Measurements from ENCODE around the gene RARG.
A peak's percentile ranks its signal among the peaks of the same experiment; 100 is the strongest.

Gene RARG

GRCh38 chr12:53258541-53259539, 26.8 kb upstream of the RARG start:
- in situ Hi-C loops (cut with HindIII; ENCODE audit: low pct_unique_long_range_greater_than_20kb, low sequenced_read_pairs): no loop called here
- TF ChIP-seq JUND (IDR thresholded peaks at IDR 0.05; ENCODE audit: low read depth): no peak
- no peak for DNase-seq (ENCODE audit: low read depth in 1 of 2, low spot score in 1 of 2)

DNA sequence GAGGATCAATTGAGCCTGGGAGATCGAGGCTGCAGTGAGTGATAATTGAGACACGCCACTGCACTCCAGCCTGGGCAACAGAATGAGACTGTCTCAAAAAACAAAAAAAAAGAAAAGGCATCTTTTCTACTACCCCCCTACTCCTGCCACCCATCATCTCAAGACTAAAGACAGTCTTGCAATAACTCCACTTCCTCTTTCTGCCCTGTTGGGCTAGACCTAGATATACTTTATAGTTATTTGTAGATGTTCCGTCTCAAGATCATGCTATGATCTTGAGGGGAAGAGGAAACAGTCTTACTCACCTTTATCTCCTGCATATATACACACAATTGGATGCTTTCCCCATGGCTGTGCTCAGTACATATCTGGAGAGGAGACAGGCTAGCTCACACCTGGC, 24.0 kb upstream of the RARG start:
- DNase-seq (ENCODE audit: low read depth in 1 of 2, low spot score in 1 of 2): no peak
- in situ Hi-C loops (cut with HindIII; ENCODE audit: low pct_unique_long_range_greater_than_20kb, low sequenced_read_pairs): no loop called here
- no peak for TF ChIP-seq JUND (IDR thresholded peaks at IDR 0.05; ENCODE audit: low read depth)

- DNase-seq (ENCODE audit: low read depth in 1 of 2, low spot score in 1 of 2): no peak
- in situ Hi-C loops (cut with HindIII; ENCODE audit: low pct_unique_long_range_greater_than_20kb, low sequenced_read_pairs): no loop called here
- no peak for TF ChIP-seq JUND (IDR thresholded peaks at IDR 0.05; ENCODE audit: low read depth)
These were observed 23.0 kb upstream of the RARG start for GRCh38 chr12:53254816-53255545.

GRCh38 chr12:53253298-53253697, 21.3 kb upstream of the RARG start:
- TF ChIP-seq JUND (IDR thresholded peaks at IDR 0.05; ENCODE audit: low read depth): no peak
- no peak for DNase-seq (ENCODE audit: low read depth in 1 of 2, low spot score in 1 of 2)
- in situ Hi-C loops (cut with HindIII; ENCODE audit: low pct_unique_long_range_greater_than_20kb, low sequenced_read_pairs): no loop called here

DNA sequence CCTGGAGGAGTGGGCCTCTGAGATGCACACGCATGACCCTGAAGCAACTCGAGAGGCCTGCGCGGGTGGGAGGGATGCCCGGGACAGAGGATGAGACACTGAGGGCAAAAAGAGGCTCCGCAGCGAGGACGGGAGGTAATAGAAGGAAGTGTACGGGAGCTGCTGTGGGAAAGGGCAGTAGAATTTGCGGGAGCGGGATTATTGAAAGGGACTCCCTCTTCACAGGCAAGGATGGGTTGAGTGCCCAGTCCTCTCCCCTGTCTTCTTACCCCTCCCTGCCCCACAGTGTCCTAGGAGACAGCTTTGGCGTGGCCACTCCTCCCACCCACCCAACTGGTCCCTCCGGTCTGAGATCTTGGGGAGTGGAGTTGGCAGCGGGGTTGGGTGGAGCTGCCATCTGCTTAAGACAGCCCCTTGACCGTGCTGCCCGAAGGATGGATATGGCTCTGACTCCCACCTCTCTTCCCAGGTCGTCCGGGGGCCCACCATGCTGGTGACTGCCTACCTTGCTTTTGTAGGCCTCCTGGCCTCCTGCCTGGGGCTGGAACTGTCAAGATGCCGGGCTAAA, 20.4 kb upstream of the RARG start:
- in situ Hi-C loops (cut with HindIII; ENCODE audit: low pct_unique_long_range_greater_than_20kb, low sequenced_read_pairs): no loop called here
- DNase-seq (ENCODE audit: low read depth in 1 of 2, low spot score in 1 of 2): peak; percentile 92 to 98
- no peak for TF ChIP-seq JUND (IDR thresholded peaks at IDR 0.05; ENCODE audit: low read depth)

DNA sequence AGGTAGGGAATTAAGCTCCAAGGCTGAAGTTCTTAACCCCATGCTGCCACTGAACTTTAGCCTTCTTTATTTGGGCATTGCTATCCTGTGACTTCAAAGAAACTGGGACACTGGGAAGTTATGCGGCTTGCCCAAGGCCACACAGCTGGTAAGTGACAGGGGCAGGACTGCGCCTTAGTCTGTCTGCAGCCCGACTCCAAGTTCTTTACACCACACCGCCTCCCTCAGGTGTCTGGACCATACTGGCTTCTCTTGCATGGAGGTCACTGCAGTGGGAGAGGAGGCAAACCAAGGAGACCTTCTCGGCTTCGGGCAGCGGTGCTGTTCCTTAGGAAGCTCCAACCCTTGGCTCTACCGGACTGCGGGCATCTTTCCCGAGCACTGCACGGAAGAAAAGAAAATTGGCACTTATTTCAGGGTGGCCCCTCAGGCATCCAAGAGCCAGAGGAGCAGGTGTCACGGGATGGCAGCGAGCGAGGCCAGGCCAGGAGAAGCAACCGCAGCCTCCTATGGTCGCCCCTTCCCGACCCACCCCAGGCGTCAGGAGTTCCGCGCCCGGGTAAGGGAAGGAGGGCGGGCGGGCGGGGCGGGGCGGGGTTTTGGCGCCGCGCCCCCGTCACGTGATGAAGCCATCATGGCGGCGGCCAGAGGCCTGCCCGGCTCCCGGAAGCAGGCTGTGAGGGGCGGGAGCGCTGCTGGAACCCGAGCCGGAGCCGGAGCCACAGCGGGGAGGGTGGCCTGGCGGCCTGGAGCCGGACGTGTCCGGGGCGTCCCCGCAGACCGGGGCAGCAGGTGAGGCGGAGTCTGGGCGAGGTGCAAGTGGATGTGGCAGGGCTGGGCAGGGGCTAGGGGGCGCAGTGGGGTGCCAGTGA, 19.7 kb upstream of the RARG start:
- in situ Hi-C loops (cut with HindIII; ENCODE audit: low pct_unique_long_range_greater_than_20kb, low sequenced_read_pairs): no loop called here

GRCh38 chr12:53245286-53245685, 13.3 kb upstream of the RARG start:
- DNase-seq (ENCODE audit: low read depth in 1 of 2, low spot score in 1 of 2): no peak
- in situ Hi-C loops (cut with HindIII; ENCODE audit: low pct_unique_long_range_greater_than_20kb, low sequenced_read_pairs): no loop called here
- TF ChIP-seq JUND (IDR thresholded peaks at IDR 0.05; ENCODE audit: low read depth): no peak

More for the DNA sequence above, 19.7 kb upstream of the RARG start:
- peak; percentile 75 to 96 for DNase-seq (ENCODE audit: low read depth in 1 of 2, low spot score in 1 of 2)
- no peak for TF ChIP-seq JUND (IDR thresholded peaks at IDR 0.05; ENCODE audit: low read depth)

- TF ChIP-seq JUND (IDR thresholded peaks at IDR 0.05; ENCODE audit: low read depth): no peak
- no peak for DNase-seq (ENCODE audit: low read depth in 1 of 2, low spot score in 1 of 2)
- in situ Hi-C loops (cut with HindIII; ENCODE audit: low pct_unique_long_range_greater_than_20kb, low sequenced_read_pairs): no loop called here
These were observed 12.3 kb upstream of the RARG start for GRCh38 chr12:53244337-53244736.

- in situ Hi-C loops (cut with HindIII; ENCODE audit: low pct_unique_long_range_greater_than_20kb, low sequenced_read_pairs): no loop called here
These were observed 9.8 kb upstream of the RARG start for GRCh38 chr12:53241623-53242412.

GRCh38 chr12:53239643-53240258, 7.7 kb upstream of the RARG start:
- in situ Hi-C loops (cut with HindIII; ENCODE audit: low pct_unique_long_range_greater_than_20kb, low sequenced_read_pairs): no loop called here
- no peak for DNase-seq (ENCODE audit: low read depth in 1 of 2, low spot score in 1 of 2)
- no peak for TF ChIP-seq JUND (IDR thresholded peaks at IDR 0.05; ENCODE audit: low read depth)

More at GRCh38 chr12:53241623-53242412, 9.8 kb upstream of the RARG start:
- DNase-seq (ENCODE audit: low read depth in 1 of 2, low spot score in 1 of 2): no peak
- no peak for TF ChIP-seq JUND (IDR thresholded peaks at IDR 0.05; ENCODE audit: low read depth)

All from T47D (cell line).